ENCODE results near the gene UBXN6. TPM values are rescaled to one million over a fixed set of nuclear protein-coding genes. Genes with fewer than 3 reads are reported as not detected.

UBXN6 gene
- total and polyA plus RNA-seq, 5 donors: 99.8 to 135 (median 123) TPM

DNA sequence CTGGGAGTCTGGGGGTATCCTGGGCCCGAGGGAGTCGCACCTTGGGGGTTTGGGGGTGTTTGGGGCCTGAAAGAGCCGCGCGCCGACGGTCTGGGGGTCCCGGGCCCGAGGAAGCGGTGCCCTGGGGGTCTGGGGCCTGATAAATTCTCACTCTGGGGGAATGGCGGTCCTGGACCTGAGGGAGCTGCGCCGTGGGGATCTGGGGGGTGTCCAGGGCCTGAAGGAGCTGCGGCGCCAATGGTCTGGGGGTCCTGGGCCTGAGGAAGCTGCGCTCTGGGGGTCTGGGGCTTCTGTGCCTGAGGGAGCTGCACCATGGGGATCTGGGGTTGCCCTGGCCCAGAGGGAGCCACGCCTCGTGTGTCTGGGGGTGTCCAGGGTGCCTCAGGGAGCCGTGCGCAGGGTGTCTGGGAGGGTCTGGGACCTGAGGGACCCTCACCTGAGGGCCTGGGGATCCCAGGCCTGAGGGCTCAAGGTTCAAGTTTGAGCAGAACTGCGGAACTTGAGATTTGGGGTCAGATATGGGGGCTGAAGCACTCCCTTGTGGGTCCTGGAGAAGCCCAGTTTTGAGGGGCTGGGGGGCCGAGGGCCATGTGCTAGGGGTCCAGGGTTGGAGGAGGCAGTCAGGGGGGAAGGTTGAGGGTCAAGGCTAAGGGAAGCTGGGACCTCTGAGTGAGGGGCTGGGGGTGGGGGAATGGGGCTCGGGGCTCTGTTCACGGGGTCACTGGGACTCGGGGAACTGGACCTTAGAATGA lies 15.6 kb upstream of the UBXN6 start:
- intact Hi-C loops (cut with DNase I): no loop called here
- H3K4me3 ChIP-seq (ENCODE audit: low read length): peak overlapping the region; percentile 92
- H3K4me1 ChIP-seq (ENCODE audit: control insufficient read depth, insufficient read depth, low read length): peaks cover 3% of the 10 kb centered on the region
- 23% methylated on average over 25 of the region's 25 CpGs for WGBS
- no peak overlapping the region for H3K27ac ChIP-seq (ENCODE audit: low read length)
- H3K9me3 ChIP-seq (ENCODE audit: control insufficient read depth, low read length): no peaks in the 10 kb centered on the region
- DNase-seq: peak in 2 of 3 donors; percentile 49 to 50
- ATAC-seq: no peak
- no peaks in the 10 kb centered on the region for H3K27me3 ChIP-seq (ENCODE audit: control insufficient read depth, insufficient read depth)

- DNase-seq: peak; percentile 38 to 72 (median 69)
- H3K4me3 ChIP-seq (ENCODE audit: low read length): peak within 1 kb of the TSS; percentile 92
- WGBS: under 1% methylated on average over 71 of the region's 71 CpGs
- peak within 1 kb of the TSS; percentile 89 for H3K27ac ChIP-seq (ENCODE audit: low read length)
- no peak for ATAC-seq
- H3K4me1 ChIP-seq (ENCODE audit: control insufficient read depth, insufficient read depth, low read length): peaks cover 3% of the 10 kb centered on the region
- H3K27me3 ChIP-seq (ENCODE audit: control insufficient read depth, insufficient read depth): no peaks in the 10 kb centered on the region
- H3K9me3 ChIP-seq (ENCODE audit: control insufficient read depth, low read length): no peaks in the 10 kb centered on the region
- intact Hi-C loops (cut with DNase I): no loop called here
These were observed 14.8 kb upstream of the UBXN6 start, which contains the start of gene HDGFL2 for GRCh38 chr19:4472174-4472974. TSS of gene HDGFL2 (plus strand) at chr19:4472297. CDS start at chr19:4472351, 54 bp downstream.

- Histone ChIP-seq H3K4me1 (ENCODE audit: control insufficient read depth, insufficient read depth, low read length) (peaks cover 3% of the 10 kb centered on the region), H3K9me3 (ENCODE audit: control insufficient read depth, low read length) (no peaks in the 10 kb centered on the region), H3K27me3 (ENCODE audit: control insufficient read depth, insufficient read depth) (no peaks in the 10 kb centered on the region), H3K4me3 (ENCODE audit: low read length) (peak overlapping the region; percentile 92), H3K27ac (ENCODE audit: low read length) (peak overlapping the region; percentile 89)
- ATAC-seq (peak; percentile 96 to 97), DNase-seq (peak; percentile 98 to 99 (median 99))
- under 1% methylated on average over 33 of the region's 33 CpGs for WGBS
- intact Hi-C loops (cut with DNase I): no loop called here
These were observed 14.0 kb upstream of the UBXN6 start for GRCh38 chr19:4471403-4472173.

DNA sequence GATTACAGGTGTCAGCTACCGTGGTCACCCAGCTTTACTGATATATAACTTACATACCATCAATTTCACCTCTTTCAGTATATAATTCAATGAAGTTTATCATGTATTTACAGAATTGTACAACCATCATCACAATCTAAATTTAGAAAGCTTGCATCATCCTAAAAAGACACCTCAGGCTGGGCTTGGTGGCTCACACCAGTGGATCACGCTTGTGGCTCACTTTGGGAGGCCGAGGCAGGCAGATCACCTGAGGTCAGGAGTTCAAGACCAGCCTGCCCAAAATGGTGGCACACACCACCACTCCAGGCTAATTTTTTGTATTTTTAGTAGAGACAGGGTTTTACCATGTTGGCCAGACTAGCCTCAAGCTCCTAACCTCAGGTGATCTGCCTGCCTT lies 10.2 kb upstream of the UBXN6 start:
- no peak for ATAC-seq

DNA sequence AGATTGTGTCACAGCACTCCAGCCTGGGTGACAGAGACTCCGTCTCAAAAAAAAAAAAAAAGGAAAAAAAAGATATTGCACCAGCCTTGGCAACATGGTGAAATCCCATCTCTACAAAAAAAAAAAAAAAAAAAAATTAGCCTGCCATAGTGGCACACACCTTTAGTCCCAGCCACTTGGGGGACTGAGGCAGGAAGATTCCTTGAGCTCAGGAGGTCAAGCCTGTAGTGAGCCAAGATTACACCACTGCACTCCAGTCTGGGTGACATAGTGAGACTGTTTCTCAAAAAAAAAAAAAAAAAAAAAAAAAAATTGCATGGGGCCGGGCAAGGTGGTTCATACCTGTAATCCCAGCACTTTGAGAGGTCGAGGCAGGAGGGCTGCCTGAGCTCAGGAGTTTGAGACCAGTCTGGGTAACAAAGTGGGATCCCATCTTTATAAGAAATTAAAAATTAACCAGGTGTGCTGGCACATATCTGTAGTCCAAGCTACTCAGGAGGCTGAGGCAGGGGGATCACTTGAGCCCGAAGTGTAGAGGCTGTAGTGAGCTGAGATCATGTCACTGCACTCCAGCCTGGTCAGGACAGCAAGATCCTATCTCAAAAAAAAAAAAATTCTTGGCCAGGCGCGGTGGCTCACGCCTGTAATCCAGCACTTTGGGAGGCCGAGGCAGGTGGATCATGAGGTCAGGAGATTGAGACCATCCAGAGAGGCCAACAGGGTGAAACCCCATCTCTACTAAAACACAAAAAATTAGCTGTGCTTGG lies 7.4 kb upstream of the UBXN6 start:
- intact Hi-C loops (cut with DNase I): no loop called here
- DNase-seq: no peak
- Histone ChIP-seq H3K4me1 (ENCODE audit: control insufficient read depth, insufficient read depth, low read length) (no peaks in the 10 kb centered on the region), H3K27me3 (ENCODE audit: control insufficient read depth, insufficient read depth) (no peaks in the 10 kb centered on the region), H3K27ac (ENCODE audit: low read length) (no peak overlapping the region), H3K9me3 (ENCODE audit: control insufficient read depth, low read length) (no peaks in the 10 kb centered on the region), H3K4me3 (ENCODE audit: low read length) (no peak overlapping the region)
- 84% methylated on average over 8 of the region's 8 CpGs for WGBS
- ATAC-seq: no peak

More for the DNA sequence above, 10.2 kb upstream of the UBXN6 start:
- H3K9me3 ChIP-seq (ENCODE audit: control insufficient read depth, low read length): no peaks in the 10 kb centered on the region
- no peaks in the 10 kb centered on the region for H3K4me1 ChIP-seq (ENCODE audit: control insufficient read depth, insufficient read depth, low read length)
- no peaks in the 10 kb centered on the region for H3K27me3 ChIP-seq (ENCODE audit: control insufficient read depth, insufficient read depth)
- DNase-seq: no peak
- intact Hi-C loops (cut with DNase I): no loop called here
- WGBS: 85% methylated on average over 3 of the region's 3 CpGs
- no peak overlapping the region for H3K4me3 ChIP-seq (ENCODE audit: low read length)
- H3K27ac ChIP-seq (ENCODE audit: low read length): no peak overlapping the region

- peak; percentile 19 to 59 for ATAC-seq
- Histone ChIP-seq H3K4me3 (ENCODE audit: low read length) (peak overlapping the region; percentile 95), H3K27ac (ENCODE audit: low read length) (peak overlapping the region; percentile 82), H3K4me1 (ENCODE audit: control insufficient read depth, insufficient read depth, low read length) (peaks cover 16% of the 10 kb centered on the region), H3K27me3 (ENCODE audit: control insufficient read depth, insufficient read depth) (no peaks in the 10 kb centered on the region), H3K9me3 (ENCODE audit: control insufficient read depth, low read length) (no peaks in the 10 kb centered on the region)
- WGBS: 3% methylated on average over 45 of the region's 53 CpGs
- intact Hi-C loops (cut with DNase I): loop anchor here in 1 of 4 donors (10.0 kb wide), 1 partner anchor 52 kb away; the partner anchor contains the start of genes CHAF1A and SH3GL1
- peak; percentile 59 to 83 (median 75) for DNase-seq
These were observed 546 bp downstream of the UBXN6 start for GRCh38 chr19:4456843-4457653.

DNA sequence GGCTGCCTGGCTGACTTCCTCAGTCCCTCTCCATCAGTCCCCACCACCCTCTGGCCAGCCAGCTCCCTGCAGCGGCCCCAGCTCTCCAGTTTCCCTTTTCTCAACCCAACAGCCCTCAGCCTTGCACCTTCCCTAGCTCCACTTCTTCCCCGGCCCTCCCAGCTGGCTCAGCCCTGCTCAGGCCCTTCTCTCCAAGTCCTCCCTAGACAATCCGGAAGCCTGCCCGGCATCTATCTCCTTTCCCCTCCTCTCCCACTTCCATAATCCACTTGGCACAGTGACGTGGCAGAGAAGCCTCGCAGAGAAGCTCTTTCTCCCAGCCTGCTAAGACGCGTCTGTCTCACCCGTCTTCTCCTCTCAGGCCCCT lies 1.1 kb downstream of the UBXN6 start:
- Histone ChIP-seq H3K27ac (ENCODE audit: low read length) (peak overlapping the region; percentile 82), H3K4me1 (ENCODE audit: control insufficient read depth, insufficient read depth, low read length) (peaks cover 16% of the 10 kb centered on the region), H3K9me3 (ENCODE audit: control insufficient read depth, low read length) (no peaks in the 10 kb centered on the region), H3K27me3 (ENCODE audit: control insufficient read depth, insufficient read depth) (no peaks in the 10 kb centered on the region), H3K4me3 (ENCODE audit: low read length) (peak overlapping the region; percentile 95)
- intact Hi-C loops (cut with DNase I): loop anchor here in 1 of 4 donors (10.0 kb wide), 1 partner anchor 52 kb away; the partner anchor contains the start of genes CHAF1A and SH3GL1
- WGBS: 3% methylated on average over 9 of the region's 9 CpGs
- DNase-seq (peak; percentile 52 to 74 (median 72)), ATAC-seq (peak; percentile 5 to 27)

DNA sequence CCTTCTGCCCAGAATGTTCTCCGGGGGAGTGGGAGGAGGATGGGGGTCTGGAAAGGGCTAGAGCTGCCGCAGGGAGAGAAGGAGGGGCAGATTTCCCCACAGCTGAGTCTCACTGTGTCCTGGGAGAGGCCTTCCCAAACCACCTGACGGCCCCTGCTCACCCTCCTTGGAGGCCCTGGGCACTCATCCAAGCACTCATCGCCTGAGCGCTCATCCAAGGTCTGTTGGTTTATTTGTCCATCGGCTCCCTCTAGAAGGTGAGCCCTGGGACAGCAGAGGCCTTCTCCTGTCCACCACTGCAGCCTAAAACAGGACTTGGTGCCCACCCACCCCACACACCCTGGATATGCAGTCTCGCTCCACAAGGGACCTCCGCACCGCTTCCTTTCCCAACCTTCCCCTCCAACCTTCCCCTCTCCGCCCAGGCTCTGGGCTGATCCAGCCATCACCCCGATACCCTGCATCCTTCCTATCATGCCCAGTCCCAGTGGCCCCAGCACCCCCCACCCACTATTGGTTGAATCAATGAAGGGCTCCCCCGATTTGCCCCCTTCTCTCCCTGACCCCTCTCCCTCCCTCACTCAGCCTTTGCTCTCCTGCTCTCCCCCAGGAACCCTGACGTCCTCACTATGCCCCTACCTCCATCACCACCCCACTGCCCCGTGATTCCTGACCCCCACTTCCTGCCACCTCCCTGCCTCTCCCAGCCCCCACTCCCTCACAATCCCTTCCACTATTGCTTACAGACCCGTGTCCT lies 1.7 kb downstream of the UBXN6 start:
- 31% methylated on average over 15 of the region's 15 CpGs for WGBS
- peaks cover 16% of the 10 kb centered on the region for H3K4me1 ChIP-seq (ENCODE audit: control insufficient read depth, insufficient read depth, low read length)
- H3K27me3 ChIP-seq (ENCODE audit: control insufficient read depth, insufficient read depth): no peaks in the 10 kb centered on the region
- peak; percentile 54 to 86 (median 85) for DNase-seq
- intact Hi-C loops (cut with DNase I): loop anchor here in 1 of 4 donors (10.0 kb wide), 1 partner anchor 51 kb away; the partner anchor contains the start of genes CHAF1A and SH3GL1
- ATAC-seq: peak; percentile 5 to 48
- peak overlapping the region; percentile 82 for H3K27ac ChIP-seq (ENCODE audit: low read length)
- H3K9me3 ChIP-seq (ENCODE audit: control insufficient read depth, low read length): no peaks in the 10 kb centered on the region
- H3K4me3 ChIP-seq (ENCODE audit: low read length): peak overlapping the region; percentile 95
